Measurements from ENCODE around the gene SLC12A5.

SLC12A5 gene

DNA sequence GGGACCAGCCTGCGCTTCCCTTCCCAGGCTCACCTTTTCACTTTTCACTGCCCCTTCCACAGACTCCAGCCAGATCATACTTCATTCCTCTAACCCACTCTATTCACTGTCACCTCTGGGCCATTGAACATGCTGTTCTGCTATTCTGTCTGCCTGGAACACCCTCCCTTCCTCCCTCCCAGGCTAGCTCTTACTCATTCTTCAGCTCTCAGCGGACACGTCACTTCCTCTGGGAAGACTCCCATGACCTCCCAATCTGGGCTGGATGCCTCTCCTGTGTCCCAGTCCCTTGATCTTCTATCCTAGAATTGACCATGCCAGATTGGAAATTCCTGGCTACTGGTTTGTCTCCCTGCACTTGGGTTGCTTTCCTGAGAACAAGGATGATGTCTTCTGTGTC lies 5.0 kb downstream of the SLC12A5 start:
- H3K4me1 ChIP-seq, result peaks cover 9% of the 10 kb centered on the region
- TF ChIP-seq, protein P1, sequence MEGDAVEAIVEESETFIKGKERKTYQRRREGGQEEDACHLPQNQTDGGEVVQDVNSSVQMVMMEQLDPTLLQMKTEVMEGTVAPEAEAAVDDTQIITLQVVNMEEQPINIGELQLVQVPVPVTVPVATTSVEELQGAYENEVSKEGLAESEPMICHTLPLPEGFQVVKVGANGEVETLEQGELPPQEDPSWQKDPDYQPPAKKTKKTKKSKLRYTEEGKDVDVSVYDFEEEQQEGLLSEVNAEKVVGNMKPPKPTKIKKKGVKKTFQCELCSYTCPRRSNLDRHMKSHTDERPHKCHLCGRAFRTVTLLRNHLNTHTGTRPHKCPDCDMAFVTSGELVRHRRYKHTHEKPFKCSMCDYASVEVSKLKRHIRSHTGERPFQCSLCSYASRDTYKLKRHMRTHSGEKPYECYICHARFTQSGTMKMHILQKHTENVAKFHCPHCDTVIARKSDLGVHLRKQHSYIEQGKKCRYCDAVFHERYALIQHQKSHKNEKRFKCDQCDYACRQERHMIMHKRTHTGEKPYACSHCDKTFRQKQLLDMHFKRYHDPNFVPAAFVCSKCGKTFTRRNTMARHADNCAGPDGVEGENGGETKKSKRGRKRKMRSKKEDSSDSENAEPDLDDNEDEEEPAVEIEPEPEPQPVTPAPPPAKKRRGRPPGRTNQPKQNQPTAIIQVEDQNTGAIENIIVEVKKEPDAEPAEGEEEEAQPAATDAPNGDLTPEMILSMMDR (IDR thresholded peaks at IDR 0.05; ENCODE audit: low read depth, low read length), result no peak
- peaks cover 35% of the 10 kb centered on the region for H3K27me3 ChIP-seq
- no peaks in the 10 kb centered on the region for H3K36me3 ChIP-seq
- H3K9me3 ChIP-seq, result no peaks in the 10 kb centered on the region
- DNase-seq, result no peak
- H3K4me3 ChIP-seq (ENCODE audit: low read depth, low read length), result no peak overlapping the region

DNA sequence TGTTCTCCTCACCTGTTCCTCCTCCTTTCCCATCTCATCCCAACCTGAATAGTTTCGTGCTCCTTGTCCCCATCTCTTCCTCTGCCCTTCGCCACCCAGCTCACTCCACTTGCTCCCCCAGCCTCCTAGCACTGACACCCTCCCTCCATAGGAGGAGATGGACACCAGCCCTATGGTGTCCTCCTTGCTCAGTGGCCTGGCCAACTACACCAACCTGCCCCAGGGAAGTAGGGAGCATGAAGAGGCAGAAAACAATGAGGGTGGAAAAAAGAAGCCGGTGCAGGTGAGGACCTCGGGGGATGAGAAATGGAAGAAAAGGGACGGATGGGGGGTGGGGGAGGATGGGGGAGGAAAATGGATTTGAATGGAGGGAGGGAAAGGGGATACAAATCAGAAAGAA lies 6.2 kb downstream of the SLC12A5 start:
- Histone ChIP-seq H3K27me3 (peaks cover 23% of the 10 kb centered on the region), H3K4me1 (peaks cover 9% of the 10 kb centered on the region), H3K36me3 (no peaks in the 10 kb centered on the region), H3K4me3 (ENCODE audit: low read depth, low read length) (no peak overlapping the region), H3K9me3 (no peaks in the 10 kb centered on the region)
- TF ChIP-seq, protein P1 (IDR thresholded peaks at IDR 0.05; ENCODE audit: low read depth, low read length), result no peak
- no peak for DNase-seq

DNA sequence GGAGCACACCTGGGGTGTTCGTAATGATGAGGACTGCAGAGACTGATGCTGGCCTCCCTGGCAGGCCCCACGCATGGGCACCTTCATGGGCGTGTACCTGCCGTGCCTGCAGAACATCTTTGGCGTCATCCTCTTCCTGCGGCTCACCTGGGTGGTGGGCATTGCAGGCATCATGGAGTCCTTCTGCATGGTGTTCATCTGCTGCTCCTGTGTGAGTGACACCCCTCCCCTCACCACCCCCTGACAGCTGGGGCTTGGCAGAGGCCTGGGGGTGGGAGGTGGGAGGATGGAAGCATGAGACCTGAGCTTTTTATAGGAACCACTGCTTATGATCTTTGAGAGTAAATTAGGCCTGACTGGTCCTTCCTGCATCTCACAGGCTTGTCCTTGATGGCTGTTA lies 6.7 kb downstream of the SLC12A5 start:
- H3K36me3 ChIP-seq, result no peaks in the 10 kb centered on the region
- TF ChIP-seq, protein P1 (IDR thresholded peaks at IDR 0.05; ENCODE audit: low read depth, low read length), result no peak
- no peak overlapping the region for H3K4me3 ChIP-seq (ENCODE audit: low read depth, low read length)
- H3K9me3 ChIP-seq, result no peaks in the 10 kb centered on the region
- no peak for DNase-seq
- H3K4me1 ChIP-seq, result peaks cover 7% of the 10 kb centered on the region
- peaks cover 19% of the 10 kb centered on the region for H3K27me3 ChIP-seq

DNA sequence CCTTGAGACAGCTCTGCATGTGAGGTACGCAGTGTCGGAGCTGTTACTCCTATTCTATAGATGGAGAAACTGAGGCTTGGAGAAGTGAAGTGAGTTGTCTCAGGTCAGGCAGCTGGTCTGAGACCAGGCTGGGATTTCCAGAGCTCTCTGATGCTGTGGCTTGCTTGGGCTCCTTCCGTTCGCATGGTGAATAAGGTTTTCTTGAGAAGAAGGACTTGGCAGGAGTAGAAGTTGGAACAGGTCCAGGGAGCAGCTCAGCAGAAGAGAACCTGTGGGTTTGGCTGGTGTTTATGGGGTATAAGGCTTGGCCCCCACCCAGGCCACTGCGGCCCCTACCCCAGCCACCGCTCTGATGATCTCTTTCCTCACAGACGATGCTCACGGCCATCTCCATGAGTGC lies 7.4 kb downstream of the SLC12A5 start:
- peaks cover 13% of the 10 kb centered on the region for H3K27me3 ChIP-seq
- TF ChIP-seq, protein P1 (IDR thresholded peaks at IDR 0.05; ENCODE audit: low read depth, low read length), result no peak
- no peaks in the 10 kb centered on the region for H3K36me3 ChIP-seq
- no peak for DNase-seq
- no peak overlapping the region for H3K4me3 ChIP-seq (ENCODE audit: low read depth, low read length)
- peaks cover under 1% of the 10 kb centered on the region for H3K4me1 ChIP-seq
- no peaks in the 10 kb centered on the region for H3K9me3 ChIP-seq

DNA sequence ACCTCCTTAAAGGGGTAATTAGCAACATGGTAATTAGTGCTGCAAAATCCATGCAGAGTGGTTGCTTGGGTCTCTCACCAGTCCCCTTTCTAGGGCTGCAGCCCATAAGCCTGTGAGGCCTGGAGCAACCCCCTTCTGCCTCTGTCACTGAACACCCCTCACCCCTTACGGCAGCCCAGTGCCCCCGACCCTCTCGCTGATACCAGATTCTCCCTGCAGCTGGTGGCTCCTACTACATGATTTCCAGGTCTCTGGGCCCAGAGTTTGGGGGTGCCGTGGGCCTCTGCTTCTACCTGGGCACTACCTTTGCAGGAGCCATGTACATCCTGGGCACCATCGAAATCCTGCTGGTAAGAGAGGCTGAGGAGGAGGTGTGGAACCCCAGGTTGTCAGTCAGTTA lies 8.0 kb downstream of the SLC12A5 start:
- Histone ChIP-seq H3K36me3 (no peaks in the 10 kb centered on the region), H3K4me3 (ENCODE audit: low read depth, low read length) (no peak overlapping the region), H3K9me3 (no peaks in the 10 kb centered on the region), H3K4me1 (no peaks in the 10 kb centered on the region), H3K27me3 (peaks cover 11% of the 10 kb centered on the region)
- TF ChIP-seq, protein P1 (IDR thresholded peaks at IDR 0.05; ENCODE audit: low read depth, low read length), result no peak
- no peak for DNase-seq

DNA sequence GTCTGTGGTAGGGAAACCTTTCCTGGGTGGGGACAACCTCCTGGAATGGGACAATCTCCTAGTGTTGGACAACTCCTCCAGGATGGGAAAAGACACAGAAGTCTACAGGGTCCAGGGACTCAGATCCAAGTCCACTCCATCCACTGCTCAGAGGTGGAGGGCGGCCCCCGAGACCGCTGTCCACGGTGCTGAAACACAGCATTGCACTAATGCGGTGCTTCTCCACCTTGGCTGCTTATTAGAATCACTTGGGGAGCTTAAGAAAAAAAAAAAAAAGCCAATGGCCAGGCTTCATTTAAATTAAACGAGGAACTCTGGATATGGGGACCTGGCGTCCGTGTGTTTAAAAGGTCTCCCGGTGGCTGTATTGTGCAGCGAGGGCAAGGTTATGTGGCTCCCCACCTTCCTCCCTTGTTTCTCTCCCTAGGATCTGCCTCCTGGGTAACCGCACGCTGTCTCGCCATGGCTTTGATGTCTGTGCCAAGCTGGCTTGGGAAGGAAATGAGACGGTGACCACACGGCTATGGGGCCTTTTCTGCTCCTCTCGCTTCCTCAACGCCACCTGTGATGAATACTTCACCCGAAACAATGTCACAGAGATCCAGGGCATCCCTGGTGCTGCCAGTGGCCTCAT lies 12.0 kb downstream of the SLC12A5 start:
- Histone ChIP-seq H3K27me3 (no peaks in the 10 kb centered on the region), H3K4me3 (ENCODE audit: low read depth, low read length) (no peak overlapping the region), H3K36me3 (no peaks in the 10 kb centered on the region), H3K9me3 (no peaks in the 10 kb centered on the region), H3K4me1 (no peaks in the 10 kb centered on the region)
- TF ChIP-seq, protein P1 (IDR thresholded peaks at IDR 0.05; ENCODE audit: low read depth, low read length), result no peak
- DNase-seq, result no peak
